Measurements from ENCODE around the gene ABL2.

Gene ABL2

DNA sequence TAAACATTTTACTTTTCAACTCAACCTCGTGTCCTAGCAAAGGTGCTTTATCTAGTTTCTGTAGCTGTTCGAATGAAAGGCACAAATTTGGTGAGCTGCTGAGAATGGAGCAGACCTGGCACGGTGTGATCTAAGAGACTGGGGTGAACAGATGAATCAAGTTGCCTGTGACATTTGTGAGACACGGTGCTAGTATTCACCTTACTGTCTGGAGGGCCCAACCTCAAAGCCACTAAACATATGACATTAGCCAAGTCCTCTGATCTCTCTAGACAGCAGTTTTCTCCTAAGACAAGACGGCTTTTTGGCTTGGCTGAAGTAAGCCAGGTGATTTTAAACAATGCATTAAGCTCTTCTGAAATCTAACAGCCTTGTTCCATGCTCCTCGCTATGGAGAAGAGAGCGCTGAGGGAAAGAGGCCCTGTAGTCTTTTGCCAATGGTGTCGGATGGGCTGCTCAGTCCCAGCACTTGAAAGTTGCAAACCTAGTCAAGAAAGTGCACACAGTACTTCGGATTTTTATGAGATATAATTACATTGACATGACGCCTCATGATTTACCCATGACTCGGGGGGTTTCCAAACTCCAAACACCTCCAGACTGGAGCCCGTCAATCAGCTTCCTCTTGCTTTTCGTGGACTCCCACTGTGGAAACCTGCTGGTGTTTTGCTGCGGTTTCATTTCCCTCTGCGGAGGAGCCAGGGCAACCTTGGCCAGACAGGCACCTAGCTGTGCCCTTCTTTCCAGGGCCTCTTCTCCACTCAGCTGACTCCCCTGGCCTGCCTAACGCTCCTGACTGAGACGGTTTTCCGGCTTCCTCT is 148.4 kb downstream of the ABL2 start:
- Mint-ChIP-seq H3K36me3 (peaks cover 2% of the 10 kb centered on the region), H3K4me1 (peaks cover 20% of the 10 kb centered on the region), H3K27me3 (no peaks in the 10 kb centered on the region), H3K9me3 (no peaks in the 10 kb centered on the region), H3K27ac (peak overlapping the region; percentile 100), H3K4me3 (peak overlapping the region; percentile 99)
- ATAC-seq (ENCODE audit: low read depth) (peak; percentile 48), DNase-seq (ENCODE audit: low spot score in 2 of 2) (peak in 1 of 2 donors; percentile 79)

- no peaks in the 10 kb centered on the region for H3K9me3 Mint-ChIP-seq
These were observed 150.2 kb downstream of the ABL2 start for GRCh38 chr1:179079113-179079761.

GRCh38 chr1:179077396-179077795 is 152.1 kb downstream of the ABL2 start:
- H3K4me3 Mint-ChIP-seq, result no peak overlapping the region
- no peak for DNase-seq (ENCODE audit: low spot score in 2 of 2)
- H3K27ac Mint-ChIP-seq, result peak overlapping the region; percentile 53
- H3K9me3 Mint-ChIP-seq, result no peaks in the 10 kb centered on the region
- no peaks in the 10 kb centered on the region for H3K27me3 Mint-ChIP-seq
- H3K4me1 Mint-ChIP-seq, result peaks cover 11% of the 10 kb centered on the region
- ATAC-seq (ENCODE audit: low read depth), result no peak
- peaks cover 7% of the 10 kb centered on the region for H3K36me3 Mint-ChIP-seq

More at GRCh38 chr1:179079113-179079761, 150.2 kb downstream of the ABL2 start:
- H3K27me3 Mint-ChIP-seq, result no peaks in the 10 kb centered on the region
- no peak overlapping the region for H3K4me3 Mint-ChIP-seq
- peaks cover 17% of the 10 kb centered on the region for H3K4me1 Mint-ChIP-seq
- peaks cover 1% of the 10 kb centered on the region for H3K36me3 Mint-ChIP-seq
- peak overlapping the region; percentile 50 for H3K27ac Mint-ChIP-seq
- DNase-seq (ENCODE audit: low spot score in 2 of 2) (peak in 1 of 2 donors; percentile 65), ATAC-seq (ENCODE audit: low read depth) (peak; percentile 6)

GRCh38 chr1:179066471-179066870 is 163.0 kb downstream of the ABL2 start:
- Mint-ChIP-seq H3K27me3 (no peaks in the 10 kb centered on the region), H3K4me3 (no peak overlapping the region), H3K9me3 (no peaks in the 10 kb centered on the region), H3K27ac (no peak overlapping the region), H3K36me3 (peaks cover 24% of the 10 kb centered on the region), H3K4me1 (no peaks in the 10 kb centered on the region)
- DNase-seq (ENCODE audit: low spot score in 2 of 2) (no peak), ATAC-seq (ENCODE audit: low read depth) (no peak)

GRCh38 chr1:179061360-179062282 is 167.9 kb downstream of the ABL2 start:
- Mint-ChIP-seq H3K27ac (no peak overlapping the region), H3K9me3 (no peaks in the 10 kb centered on the region), H3K27me3 (no peaks in the 10 kb centered on the region), H3K4me3 (no peak overlapping the region), H3K4me1 (no peaks in the 10 kb centered on the region), H3K36me3 (peaks cover 35% of the 10 kb centered on the region)
- DNase-seq (ENCODE audit: low spot score in 2 of 2), result no peak
- no peak for ATAC-seq (ENCODE audit: low read depth)

GRCh38 chr1:179058487-179059483 is 170.7 kb downstream of the ABL2 start:
- Mint-ChIP-seq H3K27ac (no peak overlapping the region), H3K9me3 (no peaks in the 10 kb centered on the region), H3K4me1 (no peaks in the 10 kb centered on the region), H3K36me3 (peaks cover 41% of the 10 kb centered on the region), H3K4me3 (no peak overlapping the region), H3K27me3 (no peaks in the 10 kb centered on the region)
- ATAC-seq (ENCODE audit: low read depth) (no peak), DNase-seq (ENCODE audit: low spot score in 2 of 2) (no peak)

DNA sequence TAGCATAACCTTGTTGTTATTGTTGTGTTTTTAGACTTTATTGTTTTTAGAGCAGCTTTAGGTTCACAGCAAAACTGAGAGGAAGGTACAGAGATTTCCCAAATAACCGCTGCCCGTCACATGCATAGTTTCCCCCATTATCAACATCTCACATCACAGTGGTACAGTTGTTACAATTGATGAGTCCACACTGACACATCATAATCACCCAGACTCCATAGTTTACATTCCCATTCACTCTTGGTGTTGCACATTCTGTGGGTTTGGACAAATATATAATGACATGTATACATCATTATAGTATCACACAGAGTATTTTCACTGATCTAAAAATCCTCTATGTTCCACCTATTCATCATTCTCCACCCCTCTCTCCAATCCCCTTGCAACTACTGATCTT is 173.5 kb downstream of the ABL2 start:
- Mint-ChIP-seq H3K4me3 (no peak overlapping the region), H3K27me3 (no peaks in the 10 kb centered on the region), H3K27ac (no peak overlapping the region), H3K36me3 (peaks cover 31% of the 10 kb centered on the region), H3K9me3 (no peaks in the 10 kb centered on the region), H3K4me1 (no peaks in the 10 kb centered on the region)
- ATAC-seq (ENCODE audit: low read depth), result no peak
- DNase-seq (ENCODE audit: low spot score in 2 of 2), result no peak

DNA sequence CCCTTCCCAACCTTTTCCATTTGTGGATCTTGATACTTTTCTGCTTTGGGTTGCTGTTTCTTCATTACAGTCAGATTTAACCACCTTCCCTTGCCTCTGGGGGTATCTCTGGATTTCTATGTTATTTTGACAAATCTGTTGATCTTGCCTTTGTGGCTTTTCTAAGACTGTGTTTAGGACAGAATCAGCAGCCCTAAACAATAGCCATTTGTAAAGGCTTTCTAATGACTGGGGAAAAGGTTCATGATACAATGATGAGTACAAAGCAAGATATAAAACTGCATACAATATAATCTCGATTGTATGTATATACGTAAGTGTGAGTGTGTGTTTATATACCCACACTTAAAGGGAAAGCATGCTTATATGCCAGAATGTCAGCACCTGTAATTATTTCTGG is 176.0 kb downstream of the ABL2 start:
- no peaks in the 10 kb centered on the region for H3K4me1 Mint-ChIP-seq
- ATAC-seq (ENCODE audit: low read depth) (no peak), DNase-seq (ENCODE audit: low spot score in 2 of 2) (no peak)
- H3K9me3 Mint-ChIP-seq, result no peaks in the 10 kb centered on the region
- no peak overlapping the region for H3K27ac Mint-ChIP-seq
- H3K27me3 Mint-ChIP-seq, result no peaks in the 10 kb centered on the region
- no peak overlapping the region for H3K4me3 Mint-ChIP-seq
- peaks cover 31% of the 10 kb centered on the region for H3K36me3 Mint-ChIP-seq

DNA sequence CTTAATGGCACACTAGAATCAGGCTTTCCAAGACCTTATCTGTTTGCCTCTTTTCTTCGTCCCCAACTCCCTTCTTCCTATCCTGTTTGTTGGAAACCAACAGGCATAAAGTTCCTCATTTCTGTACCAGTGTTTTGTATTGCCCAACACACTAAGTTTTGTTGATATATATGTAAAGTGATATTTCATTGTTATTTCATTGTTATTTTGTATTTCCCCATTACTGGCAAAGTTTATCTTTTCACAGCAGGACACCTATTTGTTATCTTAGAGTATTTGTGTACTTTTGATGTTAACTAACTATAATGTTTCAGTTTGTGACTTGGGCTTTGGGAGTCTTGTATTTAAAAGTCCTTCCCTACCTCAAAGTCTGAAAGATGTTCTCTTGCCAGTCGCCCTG is 176.7 kb downstream of the ABL2 start:
- ATAC-seq (ENCODE audit: low read depth) (no peak), DNase-seq (ENCODE audit: low spot score in 2 of 2) (no peak)
- Mint-ChIP-seq H3K9me3 (no peaks in the 10 kb centered on the region), H3K4me1 (no peaks in the 10 kb centered on the region), H3K27ac (no peak overlapping the region), H3K36me3 (peaks cover 29% of the 10 kb centered on the region), H3K27me3 (no peaks in the 10 kb centered on the region), H3K4me3 (no peak overlapping the region)

Data from memory B cell (primary cell).